Nephron progenitor cell (in vitro differentiated cells): ENCODE results near the gene MAN1C1.

ENCODE experiments used
- DNase-seq: peaks from one replicate; pipeline ENCODE4 v3.0.0; 2021
- H3K27ac Mint-ChIP-seq: 2 replicates; pipeline ENCODE4 v1.8.0; 2021; ENCODE audit warnings: mild to moderate bottlenecking, moderate library complexity, mixed read lengths
- H3K27me3 Mint-ChIP-seq: 2 replicates; pipeline ENCODE4 v1.8.0; 2021; ENCODE audit warnings: mild to moderate bottlenecking, low read depth, mixed read lengths; ENCODE audit not compliant: poor library complexity
- H3K36me3 Mint-ChIP-seq: 2 replicates; pipeline ENCODE4 v1.8.0; 2021; ENCODE audit warnings: low read depth, mixed read lengths
- H3K4me1 Mint-ChIP-seq: 2 replicates; pipeline ENCODE4 v1.8.0; 2021; ENCODE audit warnings: mixed read lengths
- H3K4me3 Mint-ChIP-seq: 2 replicates; pipeline ENCODE4 v1.8.0; 2021; ENCODE audit warnings: mild to moderate bottlenecking, moderate library complexity, mixed read lengths
- H3K9me3 Mint-ChIP-seq: 2 replicates; pipeline ENCODE4 v1.8.0; 2021; ENCODE audit warnings: mild to moderate bottlenecking, moderate library complexity, mixed read lengths
- TF ChIP-seq, protein P1 (sequence below): fragments of 200-600 bp; sonication (generic); IDR thresholded peaks from 2 replicates; pipeline ENCODE4 v1.5.0; 2021; ENCODE audit warnings: antibody characterized with exemption

MAN1C1 gene

DNA sequence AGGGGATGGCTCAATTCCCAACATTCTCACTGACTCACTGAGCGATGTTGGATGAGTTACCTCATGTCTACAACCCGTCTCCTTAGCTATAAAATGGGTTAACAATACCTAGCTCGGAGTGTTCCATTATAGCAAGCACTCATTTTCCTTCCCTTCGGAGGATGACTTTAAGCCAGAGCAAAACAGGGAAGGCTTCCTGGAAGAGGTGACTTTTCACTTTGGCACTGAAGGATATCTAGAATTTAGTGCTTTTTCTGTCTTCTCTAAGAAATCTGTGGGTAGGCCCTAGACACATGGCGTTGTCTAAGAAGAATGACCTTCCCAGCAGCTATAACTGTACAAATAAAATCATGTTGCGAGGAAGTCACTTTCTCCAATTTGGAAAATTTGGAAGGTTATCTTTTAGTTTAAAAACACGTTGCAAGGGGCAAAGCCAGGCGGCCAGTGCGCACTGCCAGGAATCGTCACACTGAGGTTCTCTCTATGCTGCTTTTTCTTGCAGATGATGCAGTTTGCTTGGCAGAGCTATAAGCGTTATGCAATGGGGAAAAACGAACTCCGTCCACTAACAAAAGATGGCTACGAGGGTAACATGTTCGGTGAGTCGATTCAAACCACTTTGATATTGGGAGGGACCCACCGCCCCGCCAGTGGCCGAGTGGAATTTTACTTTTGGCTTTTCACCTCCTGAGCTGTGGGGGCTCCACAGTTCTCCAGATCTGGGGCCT lies 69.5 kb downstream of the MAN1C1 start:
- Mint-ChIP-seq H3K27me3 (peaks cover 44% of the 10 kb centered on the region), H3K4me1 (no peaks in the 10 kb centered on the region), H3K36me3 (no peaks in the 10 kb centered on the region), H3K4me3 (no peak overlapping the region), H3K27ac (no peak overlapping the region), H3K9me3 (no peaks in the 10 kb centered on the region)
- TF ChIP-seq, protein P1, sequence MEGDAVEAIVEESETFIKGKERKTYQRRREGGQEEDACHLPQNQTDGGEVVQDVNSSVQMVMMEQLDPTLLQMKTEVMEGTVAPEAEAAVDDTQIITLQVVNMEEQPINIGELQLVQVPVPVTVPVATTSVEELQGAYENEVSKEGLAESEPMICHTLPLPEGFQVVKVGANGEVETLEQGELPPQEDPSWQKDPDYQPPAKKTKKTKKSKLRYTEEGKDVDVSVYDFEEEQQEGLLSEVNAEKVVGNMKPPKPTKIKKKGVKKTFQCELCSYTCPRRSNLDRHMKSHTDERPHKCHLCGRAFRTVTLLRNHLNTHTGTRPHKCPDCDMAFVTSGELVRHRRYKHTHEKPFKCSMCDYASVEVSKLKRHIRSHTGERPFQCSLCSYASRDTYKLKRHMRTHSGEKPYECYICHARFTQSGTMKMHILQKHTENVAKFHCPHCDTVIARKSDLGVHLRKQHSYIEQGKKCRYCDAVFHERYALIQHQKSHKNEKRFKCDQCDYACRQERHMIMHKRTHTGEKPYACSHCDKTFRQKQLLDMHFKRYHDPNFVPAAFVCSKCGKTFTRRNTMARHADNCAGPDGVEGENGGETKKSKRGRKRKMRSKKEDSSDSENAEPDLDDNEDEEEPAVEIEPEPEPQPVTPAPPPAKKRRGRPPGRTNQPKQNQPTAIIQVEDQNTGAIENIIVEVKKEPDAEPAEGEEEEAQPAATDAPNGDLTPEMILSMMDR: no peak
- no peak for DNase-seq

DNA sequence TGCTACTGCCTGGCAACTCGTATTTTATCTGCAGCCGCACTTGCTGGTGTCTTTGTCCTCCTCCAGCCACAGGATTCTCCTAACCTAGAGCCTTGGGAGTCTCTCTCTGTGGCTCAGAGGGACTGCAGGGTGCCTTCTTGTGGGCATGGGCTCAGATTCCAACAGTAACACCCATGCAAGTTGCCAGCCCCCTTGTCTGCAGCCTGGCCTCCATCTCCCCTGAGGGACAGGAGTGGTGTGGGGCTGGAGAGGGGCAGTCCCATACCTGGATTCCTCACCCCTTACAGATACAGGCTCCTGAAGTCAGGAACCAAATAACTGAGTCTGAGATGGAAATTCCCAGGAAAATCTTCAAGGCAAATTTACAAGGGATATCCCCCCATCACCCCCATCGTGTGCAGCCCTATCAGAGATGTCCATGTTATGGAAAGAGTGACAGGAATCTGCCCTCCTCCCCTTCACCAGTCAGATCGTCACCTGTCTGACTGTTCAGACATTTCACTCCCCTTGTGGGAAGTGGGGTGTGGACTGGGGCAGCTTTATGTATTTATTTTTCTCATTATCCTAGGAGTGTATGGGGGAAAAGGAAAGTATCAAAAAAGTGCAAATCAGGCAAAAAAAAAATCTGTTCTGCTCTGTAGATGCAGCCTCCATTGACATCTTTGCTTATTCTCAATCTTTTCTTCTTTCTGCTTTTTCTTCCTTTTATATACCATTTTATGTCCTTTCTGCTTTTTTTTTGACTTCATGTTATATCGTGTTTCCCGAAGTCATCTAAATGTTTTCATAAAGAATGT lies 70.8 kb downstream of the MAN1C1 start:
- no peaks in the 10 kb centered on the region for H3K4me1 Mint-ChIP-seq
- no peaks in the 10 kb centered on the region for H3K9me3 Mint-ChIP-seq

DNA sequence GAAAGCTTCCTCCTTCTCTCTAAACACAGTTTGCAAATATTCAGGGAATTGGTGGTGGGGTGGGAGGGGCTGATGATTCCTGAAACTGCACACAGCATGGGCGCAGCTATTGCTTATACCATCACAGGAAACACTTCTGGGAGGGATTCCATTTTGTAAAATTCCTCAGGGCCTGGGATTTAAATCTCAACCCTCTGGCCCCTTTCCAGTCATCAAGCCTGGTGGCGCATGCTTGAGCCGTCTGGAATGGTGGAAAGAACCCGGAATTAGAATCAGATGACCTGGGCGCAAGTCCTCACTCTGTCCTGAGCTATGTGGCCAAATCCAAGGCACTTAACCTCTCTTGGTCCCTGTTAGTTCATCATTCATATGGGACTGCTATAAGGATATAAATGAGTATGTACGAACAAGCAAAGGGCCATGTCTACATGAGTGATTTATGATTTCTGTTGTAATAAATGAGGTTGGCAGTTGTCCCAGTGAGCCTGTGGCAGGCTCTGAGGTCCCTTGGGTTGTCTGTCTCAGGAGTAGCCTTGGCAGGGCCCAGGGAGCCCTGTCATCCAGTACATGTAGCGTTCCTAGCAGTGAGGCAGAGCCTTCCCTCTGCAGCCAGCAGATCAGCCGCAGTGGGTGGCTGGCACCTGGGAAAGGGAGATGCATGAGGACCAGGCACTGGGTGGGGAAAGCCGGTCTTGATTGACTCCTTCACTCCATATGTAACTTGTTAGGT lies 72.0 kb downstream of the MAN1C1 start:
- TF ChIP-seq, protein P1: no peak
- H3K4me3 Mint-ChIP-seq: no peak overlapping the region
- H3K27me3 Mint-ChIP-seq: peaks cover 35% of the 10 kb centered on the region
- no peaks in the 10 kb centered on the region for H3K9me3 Mint-ChIP-seq
- no peak overlapping the region for H3K27ac Mint-ChIP-seq
- no peaks in the 10 kb centered on the region for H3K4me1 Mint-ChIP-seq
- H3K36me3 Mint-ChIP-seq: no peaks in the 10 kb centered on the region
- no peak for DNase-seq

More for the DNA sequence above, 70.8 kb downstream of the MAN1C1 start:
- no peak overlapping the region for H3K27ac Mint-ChIP-seq
- no peaks in the 10 kb centered on the region for H3K36me3 Mint-ChIP-seq
- H3K27me3 Mint-ChIP-seq: peaks cover 44% of the 10 kb centered on the region
- TF ChIP-seq, protein P1: no peak
- DNase-seq: no peak
- H3K4me3 Mint-ChIP-seq: no peak overlapping the region

DNA sequence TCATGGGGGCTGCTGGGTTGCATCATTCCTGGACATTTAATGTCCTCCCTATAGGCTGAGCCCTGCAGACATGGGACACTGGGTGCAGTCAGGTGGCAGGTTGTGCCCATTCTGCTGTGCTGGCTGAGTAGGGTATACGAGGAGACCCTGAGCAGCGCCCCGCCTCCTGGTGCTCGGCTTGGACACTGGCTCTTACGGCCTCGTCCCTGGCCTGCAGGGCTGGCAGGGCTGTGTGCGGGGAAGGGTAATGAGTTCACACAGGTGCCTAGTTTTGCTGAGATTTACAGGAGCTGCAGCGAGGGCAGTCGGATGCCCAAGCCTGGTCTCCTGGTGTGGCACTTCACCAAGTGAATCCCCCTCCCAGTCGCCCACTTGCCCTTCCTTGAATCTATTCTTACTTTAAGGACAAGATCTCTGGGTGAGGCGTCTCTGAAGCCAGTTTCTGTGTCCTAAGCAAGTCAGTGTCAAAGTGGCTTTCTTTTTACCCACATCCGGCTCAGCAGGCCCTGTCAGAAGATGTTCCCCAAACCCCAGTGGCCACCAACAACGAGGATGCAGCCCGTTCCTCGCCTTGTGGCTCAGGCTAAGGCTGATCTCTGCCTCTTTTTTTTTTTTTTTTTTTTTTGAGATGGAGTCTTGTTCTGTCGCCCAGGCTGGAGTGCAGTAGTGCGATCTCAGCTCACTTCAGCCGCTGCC lies 73.2 kb downstream of the MAN1C1 start:
- Mint-ChIP-seq H3K27me3 (peaks cover 30% of the 10 kb centered on the region), H3K4me3 (no peak overlapping the region), H3K36me3 (no peaks in the 10 kb centered on the region), H3K4me1 (peaks cover 8% of the 10 kb centered on the region), H3K9me3 (no peaks in the 10 kb centered on the region), H3K27ac (no peak overlapping the region)
- TF ChIP-seq, protein P1: no peak
- no peak for DNase-seq

DNA sequence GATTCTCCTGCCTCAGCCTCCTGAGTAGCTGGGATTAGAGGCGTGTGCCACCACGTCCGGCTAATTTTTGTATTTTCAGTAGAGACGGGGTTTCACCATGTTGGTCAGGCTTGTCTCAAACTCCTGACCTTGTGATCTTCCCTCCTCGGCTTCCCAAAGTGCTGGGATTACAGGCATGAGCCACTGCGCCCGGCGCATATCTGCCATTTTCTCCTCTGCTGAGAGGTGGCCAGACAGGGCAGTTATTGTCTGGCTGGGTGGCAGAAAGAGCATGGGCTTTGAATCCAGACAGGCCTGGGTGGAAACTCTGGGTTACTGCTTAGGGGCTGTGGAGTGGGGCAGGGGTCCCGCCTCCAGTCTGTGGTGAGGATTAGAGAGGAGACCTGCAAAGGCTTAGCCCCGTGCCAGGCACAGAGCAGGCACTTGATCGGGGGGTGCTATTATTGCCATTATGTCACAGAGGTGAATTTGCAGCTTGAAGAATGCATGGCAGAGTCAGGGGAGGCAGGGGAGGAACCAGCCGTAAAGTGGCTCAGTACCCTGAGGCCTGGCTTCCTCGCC lies 73.9 kb downstream of the MAN1C1 start:
- TF ChIP-seq, protein P1: no peak
- H3K4me1 Mint-ChIP-seq: peaks cover 14% of the 10 kb centered on the region
- no peak overlapping the region for H3K4me3 Mint-ChIP-seq
- peaks cover 25% of the 10 kb centered on the region for H3K27me3 Mint-ChIP-seq
- no peak overlapping the region for H3K27ac Mint-ChIP-seq
- no peak for DNase-seq
- H3K9me3 Mint-ChIP-seq: no peaks in the 10 kb centered on the region
- no peaks in the 10 kb centered on the region for H3K36me3 Mint-ChIP-seq
